Gastrocnemius medialis (tissue), 4 donors: Measurements from ENCODE around the gene VDR. TPM values are rescaled to one million over a fixed set of nuclear protein-coding genes. Genes with fewer than 3 reads are reported as not detected.

Experiments used
- ATAC-seq, 2 donors: fragments of 150-250 bp; one replicate each; pipeline ENCODE4 v1.9.1; 2016
- DNase-seq, 2 donors: peaks; one replicate each; pipeline ENCODE4 v3.0.0-alpha.2; 2019
- H3K27ac ChIP-seq, 4 donors: fragments of 200-600 bp; sonication (generic); 1 replicate in 1 of 4; 2 replicates in 3 of 4; pipeline ENCODE4 v1.5.1; 2016 to 2018; ENCODE audit warnings: mild to moderate bottlenecking in 2 of 4, moderate library complexity in 1 of 4
- H3K27me3 ChIP-seq, 3 donors: fragments of 200-600 bp; sonication (generic) in 2 of 3; 1 replicate in 1 of 3; 2 replicates in 2 of 3; pipeline versions ENCODE4 v1.5.1 to v1.6.0; 2016 to 2019; ENCODE audit warnings: mild to moderate bottlenecking in 1 of 3, moderate library complexity in 1 of 3
- H3K36me3 ChIP-seq, 2 donors: fragments of 200-600 bp; sonication (generic) in 1 of 2; one replicate each; pipeline ENCODE4 v1.5.1; 2017 to 2018
- H3K4me1 ChIP-seq, 2 donors: fragments of 200-600 bp; sonication (generic) in 1 of 2; one replicate each; pipeline ENCODE4 v1.5.1; 2016 to 2017; ENCODE audit warnings: mild to moderate bottlenecking in 2 of 2
- H3K4me3 ChIP-seq, 4 donors: fragments of 200-600 bp; sonication (generic) in 3 of 4; 1 replicate in 1 of 4; 2 replicates in 3 of 4; pipeline ENCODE4 v1.5.1; 2016 to 2019; ENCODE audit warnings: mild to moderate bottlenecking in 2 of 4
- H3K9me3 ChIP-seq, 3 donors: fragments of 200-600 bp; sonication (generic) in 2 of 3; 1 replicate in 1 of 3; 2 replicates in 2 of 3; pipeline ENCODE4 v1.5.1; 2016 to 2019
- POLR2A ChIP-seq, 2 donors: fragments of 450-650 bp; IDR thresholded peaks; one replicate each; pipeline ENCODE4 v1.6.1; 2017; ENCODE audit warnings: antibody characterized with exemption in 2 of 2, mild to moderate bottlenecking in 2 of 2, moderate library complexity in 2 of 2
- in situ Hi-C, 4 donors: fragments of 200-750 bp; cut with MboI; loops; one replicate each; pipeline versions ENCODE4 v1.15.0 to v1.8.0; 2017; ENCODE audit warnings: low sequenced_read_pairs in 4 of 4
- intact Hi-C: fragments of 100-400 bp; cut with DNase I; formaldehyde crosslinking; loops from one replicate; pipeline ENCODE4 v1.15.1; 2023; ENCODE audit warnings: low total_unique reads
- total RNA-seq, 4 donors: library from RNA; depleted of rRNA; stranded (reverse); fragments of >200 nt; gene quantifications; one replicate each; pipeline versions ENCODE4 v1.1.0 to v1.2.3, GENCODE V29; 2016
- TF ChIP-seq, protein P1 (sequence below), 5 experiments: fragments of 450-650 bp in 3 of 5; fragments of 200-600 bp in 2 of 5; sonication (generic) in 2 of 5; IDR thresholded peaks in 4 of 5; conservative IDR thresholded peaks in 1 of 5; 1 replicate in 4 of 5; 2 replicates in 1 of 5; pipeline ENCODE4 v1.5.1; 2016 to 2019; ENCODE audit warnings: antibody characterized with exemption in 5 of 5, mild to moderate bottlenecking in 3 of 5, moderate library complexity in 3 of 5

The VDR gene
- total RNA-seq, 4 donors from 2014 or later, result 3.2 to 6.1 (median 4.4) TPM

DNA sequence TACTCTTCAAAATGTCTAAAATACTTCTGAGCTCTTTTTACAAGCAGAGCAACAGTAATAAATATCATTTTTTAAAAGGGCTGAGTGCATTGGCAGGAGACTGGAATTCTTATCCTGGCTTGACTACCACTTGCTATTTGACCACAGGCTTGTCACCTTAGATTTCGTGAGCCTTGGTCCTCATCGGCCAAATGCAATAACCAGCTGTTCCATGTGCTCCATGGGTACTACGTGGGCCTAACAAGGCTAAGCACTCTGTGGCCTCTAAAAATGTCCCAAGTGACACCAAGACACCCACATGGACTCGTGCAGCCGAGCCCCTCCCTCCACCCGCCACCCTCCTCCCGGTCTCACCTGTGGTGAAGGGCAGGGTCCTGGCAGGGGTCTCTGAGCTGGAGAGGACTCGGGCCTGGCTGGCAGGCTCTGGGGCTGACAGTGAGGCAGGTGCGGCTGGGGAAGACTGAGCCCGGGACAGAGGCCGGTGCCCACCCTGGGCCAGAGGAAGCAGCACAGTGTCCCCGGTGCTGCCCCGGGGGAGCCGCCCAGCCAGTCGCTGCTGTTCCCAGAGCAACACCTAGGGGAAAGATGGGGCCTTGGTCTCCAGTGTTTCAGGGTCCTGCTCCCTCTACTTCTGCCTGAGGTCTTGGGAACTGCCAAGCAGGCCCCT, 111.6 kb downstream of the VDR start:
- H3K27me3 ChIP-seq, result no peaks in the 10 kb centered on the region
- H3K4me3 ChIP-seq, result no peak overlapping the region
- peaks cover 13 to 27% of the 10 kb centered on the region in 2 donors for H3K4me1 ChIP-seq
- DNase-seq, result no peak
- peak overlapping the region; percentile 49 to 64 (median 55) for H3K27ac ChIP-seq
- H3K36me3 ChIP-seq, result peaks cover 0 to 92% of the 10 kb centered on the region in 2 donors
- in situ Hi-C loops (no loop called here), intact Hi-C loops (no loop called here)
- TF ChIP-seq, protein P1, sequence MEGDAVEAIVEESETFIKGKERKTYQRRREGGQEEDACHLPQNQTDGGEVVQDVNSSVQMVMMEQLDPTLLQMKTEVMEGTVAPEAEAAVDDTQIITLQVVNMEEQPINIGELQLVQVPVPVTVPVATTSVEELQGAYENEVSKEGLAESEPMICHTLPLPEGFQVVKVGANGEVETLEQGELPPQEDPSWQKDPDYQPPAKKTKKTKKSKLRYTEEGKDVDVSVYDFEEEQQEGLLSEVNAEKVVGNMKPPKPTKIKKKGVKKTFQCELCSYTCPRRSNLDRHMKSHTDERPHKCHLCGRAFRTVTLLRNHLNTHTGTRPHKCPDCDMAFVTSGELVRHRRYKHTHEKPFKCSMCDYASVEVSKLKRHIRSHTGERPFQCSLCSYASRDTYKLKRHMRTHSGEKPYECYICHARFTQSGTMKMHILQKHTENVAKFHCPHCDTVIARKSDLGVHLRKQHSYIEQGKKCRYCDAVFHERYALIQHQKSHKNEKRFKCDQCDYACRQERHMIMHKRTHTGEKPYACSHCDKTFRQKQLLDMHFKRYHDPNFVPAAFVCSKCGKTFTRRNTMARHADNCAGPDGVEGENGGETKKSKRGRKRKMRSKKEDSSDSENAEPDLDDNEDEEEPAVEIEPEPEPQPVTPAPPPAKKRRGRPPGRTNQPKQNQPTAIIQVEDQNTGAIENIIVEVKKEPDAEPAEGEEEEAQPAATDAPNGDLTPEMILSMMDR (IDR thresholded peaks at IDR 0.05 in 4 of 5, conservative IDR thresholded peaks at IDR 0.05 in 1 of 5), result no peak
- no peak for TF ChIP-seq POLR2A (IDR thresholded peaks at IDR 0.05)
- no peaks in the 10 kb centered on the region for H3K9me3 ChIP-seq
- ATAC-seq, result peak; percentile 64 to 69

GRCh38 chr12:47791874-47792273, 112.9 kb downstream of the VDR start:
- DNase-seq, result no peak
- no peak for ATAC-seq
- TF ChIP-seq, protein P1 (IDR thresholded peaks at IDR 0.05 in 4 of 5, conservative IDR thresholded peaks at IDR 0.05 in 1 of 5), result no peak
- no peak for TF ChIP-seq POLR2A (IDR thresholded peaks at IDR 0.05)
- no peaks in the 10 kb centered on the region for H3K9me3 ChIP-seq
- H3K36me3 ChIP-seq, result peaks cover 0 to 94% of the 10 kb centered on the region in 2 donors
- H3K4me1 ChIP-seq, result peaks cover 13 to 21% of the 10 kb centered on the region in 2 donors
- in situ Hi-C loops, result no loop called here
- intact Hi-C loops, result no loop called here
- no peak overlapping the region for H3K27ac ChIP-seq
- no peaks in the 10 kb centered on the region for H3K27me3 ChIP-seq
- no peak overlapping the region for H3K4me3 ChIP-seq

Other genes with a start within 250 kb of the VDR start
- 10 to 100 TPM; 15.1 to 24.8 (median 20.5) TPM for gene RPAP3, start 199.0 kb downstream of the VDR start, total RNA-seq
- under 1 TPM in 1 of 4 donors, not detected in 3; 0.16 TPM for gene ENDOU, start 179.5 kb downstream of the VDR start, total RNA-seq
- gene RAPGEF3, start 146.1 kb downstream of the VDR start, total RNA-seq, result 10 to 100 TPM; 17.0 to 27.0 (median 22.3) TPM
- 10 to 100 TPM; 28.3 to 62.6 (median 45.6) TPM for gene SLC48A1, start 131.8 kb downstream of the VDR start, total RNA-seq
- gene HDAC7, start 85.1 kb downstream of the VDR start, total RNA-seq, result 10 to 100 TPM; 12.2 to 27.1 (median 17.0) TPM
- 10 to 100 TPM; 11.8 to 27.1 (median 24.8) TPM for gene TMEM106C, start 58.6 kb upstream of the VDR start, total RNA-seq
- not detected for gene COL2A1, start 99.5 kb upstream of the VDR start, total RNA-seq
- 10 to 100 TPM in 3 of 4 donors, 1 to 10 TPM in 1; 8.7 to 19.1 (median 13.1) TPM for gene SENP1, start 201.1 kb upstream of the VDR start, total RNA-seq
- gene PFKM, start 214.4 kb upstream of the VDR start, total RNA-seq, result 1,000 to 10,000 TPM in 1 of 4 donors, 100 to 1,000 TPM in 3; 341 to 1,022 (median 763) TPM